NCI-H1105 treated with DMSO at 0.1 percent for 48 hours (cell line): ENCODE measurements around the gene MTCL1.

Experiments
- DNase-seq: peaks from one replicate; lab custom pipeline; 2025; lab: John Stamatoyannopoulos, UW

MTCL1 gene

DNA sequence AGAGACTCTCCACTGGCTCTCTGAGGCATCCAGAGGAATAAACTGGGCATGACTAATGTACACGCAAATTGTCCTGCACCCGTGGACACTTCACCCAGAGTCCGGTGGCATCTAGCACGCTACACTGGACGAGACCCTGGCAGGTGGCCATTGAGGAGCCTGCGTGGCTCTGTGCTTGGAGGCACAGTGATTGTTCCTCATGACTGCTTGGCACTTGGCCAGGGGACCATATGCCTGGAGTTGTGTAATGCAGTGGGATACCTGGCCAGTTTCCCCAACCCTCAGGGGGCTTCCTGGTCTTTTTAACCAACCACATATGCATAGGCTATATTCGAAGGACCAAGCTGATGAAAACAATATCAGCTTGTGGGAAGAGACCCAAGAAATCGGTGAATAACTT, 66.6 kb downstream of the MTCL1 start:
- no peak for DNase-seq

DNA sequence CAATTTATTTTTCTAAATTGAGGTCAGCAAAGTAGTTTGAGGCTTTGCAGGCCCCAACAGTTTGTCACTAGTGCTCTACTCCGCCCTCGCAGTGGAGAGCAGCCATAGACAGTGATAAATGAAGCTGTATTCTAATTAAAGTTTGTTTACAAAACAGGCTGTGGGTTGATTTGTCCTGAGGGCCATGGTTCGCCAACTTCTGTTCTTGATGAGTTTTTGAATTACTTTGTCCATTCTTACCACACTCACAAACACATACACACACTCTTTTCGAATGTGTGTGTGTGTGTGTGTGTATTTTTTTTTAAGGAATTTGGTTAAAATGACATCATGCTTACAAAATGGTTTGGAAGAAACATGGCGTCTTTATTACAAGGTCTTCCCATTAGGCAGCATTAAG, 68.6 kb downstream of the MTCL1 start:
- DNase-seq = no peak

- DNase-seq = no peak
Measured at GRCh38 chr18:8776013-8776943, 70.9 kb downstream of the MTCL1 start.

DNA sequence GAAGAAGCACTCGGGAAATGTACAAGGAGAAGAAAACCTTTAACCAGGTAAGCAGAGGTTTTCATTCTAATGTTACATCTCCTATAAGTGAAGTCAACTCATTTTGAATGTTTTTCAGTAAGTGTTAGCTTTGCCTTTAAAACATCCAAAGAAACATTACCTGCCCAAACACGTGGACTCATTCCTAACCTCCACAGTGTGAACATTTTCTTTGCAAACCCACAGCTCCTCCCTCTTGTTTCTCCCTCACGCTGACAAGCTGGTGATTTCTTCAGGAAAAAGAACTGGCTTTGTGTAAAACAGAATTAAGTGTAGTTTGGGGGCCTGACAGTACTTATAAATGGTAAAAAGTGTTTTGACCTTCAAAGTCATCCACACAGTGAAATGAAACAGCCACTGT, 72.5 kb downstream of the MTCL1 start:
- no peak for DNase-seq

DNA sequence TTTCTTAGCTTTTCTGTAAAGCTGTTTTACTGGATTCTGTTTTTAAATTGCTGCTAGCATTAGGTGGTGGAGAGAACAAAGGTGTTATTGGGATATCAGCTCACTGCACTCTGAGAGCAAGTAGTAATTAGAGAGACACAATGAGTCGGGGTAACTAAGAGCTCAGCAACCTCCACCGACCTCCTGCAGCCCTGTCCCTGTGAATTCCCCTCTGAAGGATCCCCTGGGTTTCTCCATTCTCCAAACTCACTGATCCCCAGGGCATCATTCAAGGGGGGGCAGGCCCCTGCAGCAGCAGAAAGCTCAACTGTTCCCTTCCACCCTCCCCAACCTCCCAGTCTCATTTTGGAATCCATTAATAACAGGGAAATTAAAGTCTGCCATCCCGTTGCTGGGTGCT, 73.0 kb downstream of the MTCL1 start:
- no peak for DNase-seq

GRCh38 chr18:8778824-8779223, 73.5 kb downstream of the MTCL1 start:
- DNase-seq = no peak

- DNase-seq = no peak
Measured at GRCh38 chr18:8779251-8779650, 73.9 kb downstream of the MTCL1 start.

DNA sequence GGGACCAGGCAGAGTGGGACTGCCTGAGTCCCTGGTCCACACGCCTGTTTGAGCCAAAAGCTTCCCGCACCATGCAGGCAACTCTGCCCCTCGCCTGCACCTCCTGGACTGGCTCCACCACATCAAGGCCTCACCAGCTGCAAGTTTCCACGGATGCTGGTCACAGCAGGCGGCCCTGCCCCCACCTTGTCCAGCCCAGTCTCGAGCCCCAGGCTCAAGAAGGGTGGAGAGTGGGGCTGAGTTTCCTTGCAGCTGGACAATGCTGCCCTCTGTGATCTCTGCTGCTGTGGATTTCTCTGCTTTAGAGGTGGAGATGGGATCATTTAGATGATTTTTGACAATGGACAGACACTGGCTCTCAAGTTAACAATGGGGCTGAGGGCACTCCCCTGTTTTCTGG, 74.9 kb downstream of the MTCL1 start:
- DNase-seq = no peak

DNA sequence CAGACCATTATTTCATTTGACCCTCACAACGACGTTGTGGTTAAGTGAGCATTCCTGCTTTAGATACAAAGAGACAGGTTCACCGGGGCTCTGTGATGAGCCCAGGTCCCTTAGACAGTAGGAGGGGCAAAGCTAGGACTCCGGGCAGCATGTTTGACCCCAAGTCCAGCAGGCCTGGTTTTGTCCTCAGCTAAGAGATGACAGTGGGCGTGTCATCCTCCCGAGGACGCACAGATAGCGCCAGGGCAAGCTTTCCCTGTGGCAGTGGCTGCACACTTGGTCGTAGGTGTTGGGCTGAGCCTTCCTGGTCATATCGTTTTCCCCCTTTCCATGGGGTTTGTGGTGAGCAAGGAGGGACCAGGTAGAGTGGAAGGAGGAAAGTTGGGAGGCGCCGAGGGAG, 76.3 kb downstream of the MTCL1 start:
- DNase-seq = no peak

- DNase-seq = no peak
Measured at GRCh38 chr18:8783335-8783993, 78.1 kb downstream of the MTCL1 start.

- no peak for DNase-seq
Measured at GRCh38 chr18:8783994-8784530, 78.7 kb downstream of the MTCL1 start.

- no peak for DNase-seq
Measured at GRCh38 chr18:8785261-8785660, 79.9 kb downstream of the MTCL1 start.

DNA sequence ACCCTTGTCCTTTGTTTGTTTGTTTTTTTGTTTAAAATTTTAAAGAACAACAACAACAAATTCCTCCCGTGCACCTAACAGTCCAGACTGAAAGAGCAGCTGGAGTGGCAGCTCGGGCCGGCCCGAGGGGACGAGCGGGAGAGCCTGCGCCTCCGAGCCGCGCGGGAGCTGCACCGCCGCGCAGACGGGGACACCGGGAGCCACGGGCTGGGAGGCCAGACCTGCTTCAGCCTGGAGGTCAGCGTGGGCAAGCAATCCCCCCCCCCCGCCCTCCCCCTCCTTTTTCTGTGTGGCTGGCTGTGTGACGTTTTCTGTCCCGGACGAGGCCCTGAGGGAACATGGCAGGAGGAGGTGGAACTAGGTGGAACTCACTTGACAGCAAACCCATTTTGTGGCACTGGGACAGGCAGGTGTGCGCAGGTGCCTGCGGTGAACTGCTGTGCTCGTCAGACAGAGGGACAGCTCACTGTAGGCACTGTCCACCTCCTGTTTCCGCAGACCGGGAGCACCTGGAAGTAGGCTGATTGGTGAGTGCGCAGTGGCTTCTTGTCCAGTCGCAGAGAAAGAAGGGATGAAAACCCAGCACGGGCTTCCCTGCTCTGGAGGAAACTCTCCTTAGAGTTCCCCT, 80.6 kb downstream of the MTCL1 start:
- DNase-seq = no peak

DNA sequence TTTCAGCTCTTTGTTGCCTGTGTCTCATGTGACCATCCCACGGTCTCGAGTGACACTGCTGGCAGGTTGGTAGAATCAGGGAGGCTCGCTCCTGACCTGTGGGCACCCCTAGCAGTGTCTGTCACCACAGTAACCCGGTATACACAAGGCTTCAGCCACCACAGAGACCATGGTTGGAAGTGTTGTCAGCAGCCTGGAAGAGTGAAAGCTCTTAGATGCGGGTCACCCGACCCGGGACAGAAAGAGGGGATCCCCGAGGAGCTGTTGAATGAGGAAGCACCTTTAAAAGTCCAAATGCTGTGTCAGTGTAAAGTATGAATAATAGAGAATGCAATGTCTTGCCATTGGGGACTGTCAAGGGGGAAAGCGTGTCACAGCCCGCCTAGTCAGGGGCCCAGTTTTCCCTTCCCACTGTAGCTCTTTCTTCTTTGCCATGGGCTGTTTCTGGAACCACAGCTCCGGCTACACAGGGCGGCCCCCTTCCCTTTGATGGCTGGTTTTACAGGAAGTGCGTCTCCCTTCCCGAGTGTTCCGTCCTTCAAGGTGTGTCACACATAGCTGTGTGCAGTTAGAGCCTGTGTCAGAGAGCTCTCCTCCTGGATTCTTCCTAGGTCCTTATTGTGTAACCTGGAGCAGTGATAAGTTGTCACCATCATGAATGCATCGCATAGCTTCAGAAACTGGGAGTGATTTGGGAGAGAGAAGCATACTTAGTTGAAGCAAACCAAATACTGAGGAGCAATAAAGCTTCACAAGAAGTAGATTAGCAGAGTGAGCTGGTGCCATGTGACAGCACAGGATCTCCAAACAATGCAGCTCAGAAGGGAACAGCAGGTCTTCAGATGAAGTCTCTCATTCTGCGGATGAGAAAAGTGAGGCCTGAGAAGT, 81.4 kb downstream of the MTCL1 start:
- DNase-seq = no peak

DNA sequence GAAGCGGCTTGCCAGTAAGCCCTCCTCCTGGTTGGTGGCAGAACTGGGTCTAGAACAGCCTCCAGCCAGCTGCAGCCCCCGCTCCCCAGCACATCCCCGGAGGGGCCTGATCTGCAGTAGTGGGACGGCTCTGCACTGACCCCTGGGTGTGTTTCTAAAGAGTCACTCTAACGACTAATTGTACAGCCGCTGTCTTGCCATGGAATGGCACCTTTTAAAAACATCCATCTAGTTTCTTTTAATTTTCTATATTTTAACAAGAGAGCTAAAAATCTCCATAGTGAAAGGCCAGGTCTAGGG, 82.0 kb downstream of the MTCL1 start:
- no peak for DNase-seq

- DNase-seq = no peak
Measured at GRCh38 chr18:8787794-8788193, 82.4 kb downstream of the MTCL1 start.

- no peak for DNase-seq
Measured at GRCh38 chr18:8788503-8789429, 83.4 kb downstream of the MTCL1 start.

GRCh38 chr18:8791171-8791651, 85.9 kb downstream of the MTCL1 start:
- DNase-seq = no peak

GRCh38 chr18:8792688-8793316, 87.4 kb downstream of the MTCL1 start:
- no peak for DNase-seq
